ENCODE measurements around the gene HS3ST1.

DNA sequence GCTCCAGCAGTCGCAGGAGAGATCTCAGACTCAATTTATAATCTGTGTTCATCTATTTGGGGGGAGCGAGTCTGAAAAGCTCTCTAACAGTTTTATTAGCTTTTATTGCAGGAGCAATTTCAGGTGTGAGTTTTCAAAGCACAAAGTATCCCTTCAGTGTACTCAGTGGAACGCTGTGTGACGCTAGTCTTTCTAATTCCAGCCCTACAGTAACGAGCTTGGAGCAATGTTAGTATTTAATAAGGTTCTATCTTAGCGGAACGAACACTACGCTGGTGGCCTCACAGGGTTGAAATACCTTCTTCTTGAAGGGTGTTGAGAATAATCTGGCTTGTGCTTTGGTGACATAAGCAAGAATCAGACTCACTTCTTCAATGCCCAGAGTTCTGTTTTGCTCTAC, 8.4 kb downstream of the HS3ST1 start:
- TF ChIP-seq, protein P1, sequence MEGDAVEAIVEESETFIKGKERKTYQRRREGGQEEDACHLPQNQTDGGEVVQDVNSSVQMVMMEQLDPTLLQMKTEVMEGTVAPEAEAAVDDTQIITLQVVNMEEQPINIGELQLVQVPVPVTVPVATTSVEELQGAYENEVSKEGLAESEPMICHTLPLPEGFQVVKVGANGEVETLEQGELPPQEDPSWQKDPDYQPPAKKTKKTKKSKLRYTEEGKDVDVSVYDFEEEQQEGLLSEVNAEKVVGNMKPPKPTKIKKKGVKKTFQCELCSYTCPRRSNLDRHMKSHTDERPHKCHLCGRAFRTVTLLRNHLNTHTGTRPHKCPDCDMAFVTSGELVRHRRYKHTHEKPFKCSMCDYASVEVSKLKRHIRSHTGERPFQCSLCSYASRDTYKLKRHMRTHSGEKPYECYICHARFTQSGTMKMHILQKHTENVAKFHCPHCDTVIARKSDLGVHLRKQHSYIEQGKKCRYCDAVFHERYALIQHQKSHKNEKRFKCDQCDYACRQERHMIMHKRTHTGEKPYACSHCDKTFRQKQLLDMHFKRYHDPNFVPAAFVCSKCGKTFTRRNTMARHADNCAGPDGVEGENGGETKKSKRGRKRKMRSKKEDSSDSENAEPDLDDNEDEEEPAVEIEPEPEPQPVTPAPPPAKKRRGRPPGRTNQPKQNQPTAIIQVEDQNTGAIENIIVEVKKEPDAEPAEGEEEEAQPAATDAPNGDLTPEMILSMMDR (IDR thresholded peaks at IDR 0.05) = no peak
- TF ChIP-seq POLR2A (IDR thresholded peaks at IDR 0.05) = no peak
